ENCODE data around the gene CIAPIN1. TPM values are rescaled to one million over a fixed set of nuclear protein-coding genes. Genes with fewer than 3 reads are reported as not detected.

Gene CIAPIN1
- total and polyA plus RNA-seq, 2 of the 8 experiments (the other 6 are each of a cell fraction or from before 2014, with no cell fraction given), result 76.8 to 83.6 TPM

DNA sequence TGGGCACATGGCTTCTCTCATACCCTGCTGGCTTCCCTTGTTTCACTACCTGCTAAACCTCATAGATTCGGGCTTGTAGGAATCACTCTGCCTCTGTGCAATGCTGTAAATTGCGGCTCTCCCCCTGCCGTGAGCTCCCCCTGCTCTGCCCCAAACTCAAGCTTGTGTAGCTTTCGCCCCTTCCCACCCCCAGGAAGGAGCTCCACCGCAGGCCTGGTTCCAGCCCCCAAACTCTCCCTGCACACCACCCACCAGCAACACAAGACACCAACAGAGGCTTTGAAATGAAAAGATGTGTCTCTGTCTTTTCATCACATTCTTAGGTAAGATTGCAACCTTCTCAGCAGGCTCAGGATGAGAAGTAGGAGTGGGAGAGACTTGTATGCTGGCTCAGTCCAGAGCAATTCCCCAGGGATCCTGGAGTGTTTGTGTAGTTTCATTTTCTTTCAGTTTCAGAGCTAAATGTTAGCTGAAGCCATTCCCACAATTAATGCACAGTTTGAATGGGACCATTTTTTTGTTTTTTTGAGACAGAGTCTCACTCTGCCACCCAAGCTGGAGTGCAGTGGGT is 60.7 kb downstream of the CIAPIN1 start:
- Histone ChIP-seq H4K8ac (ENCODE audit: extremely low read depth, insufficient read depth, low read length) (peak overlapping the region; percentile 17; the same call in 1 of the 2 replicates), H3K79me1 (ENCODE audit: low read depth, low read length) (no peaks in the 10 kb centered on the region), H2BK15ac (ENCODE audit: low read length) (no peak overlapping the region), H3K56ac (replicated peaks; ENCODE audit: insufficient read length, low read depth, low read length) (no peak overlapping the region), H2BK120ac (replicated peaks; ENCODE audit: low read depth, low read length) (no peak overlapping the region), H2BK20ac (ENCODE audit: low read length) (no peak overlapping the region), H2BK12ac (ENCODE audit: low read depth, low read length) (no peak overlapping the region), H3K4me3 (ENCODE audit: extremely low read depth in 1 of 4, insufficient read depth in 2 of 4, low read depth in 3 of 4, low read length in 4 of 4) (no peak overlapping the region), H3K9ac (replicated peaks in 1 of 4; ENCODE audit: extremely low read depth in 1 of 4, low read depth in 3 of 4, low read length in 3 of 4) (no peak overlapping the region), H2BK5ac (ENCODE audit: low read depth, low read length) (no peak overlapping the region), H3K14ac (ENCODE audit: insufficient read length) (no peak overlapping the region), H3K4me1 (replicated peaks in 1 of 4; ENCODE audit: control insufficient read depth in 3 of 4, insufficient read depth in 4 of 4, low read length in 3 of 4) (peaks cover 0 to 2% (median 1%) of the 10 kb centered on the region in 4 experiments; a peak in 1 of 7 replicates), H3K27ac (ENCODE audit: low read depth, low read length) (no peak overlapping the region), H3K27me3 (replicated peaks in 1 of 4; ENCODE audit: control insufficient read depth in 3 of 4, extremely low read depth in 1 of 4, insufficient read depth in 3 of 4, low read length in 3 of 4) (no peaks in the 10 kb centered on the region; a peak in 1 of 7 replicates), H4K5ac (ENCODE audit: insufficient read length, low read depth, low read length) (no peak overlapping the region), H3K4ac (replicated peaks; ENCODE audit: insufficient read length, low read depth, low read length) (peak overlapping the region; percentile 36), H3K18ac (ENCODE audit: extremely low read depth, low read length) (no peak overlapping the region; the same call in 1 of the 2 replicates), H3K4me2 (ENCODE audit: insufficient read depth in 1 of 2, low read depth in 2 of 2, low read length in 2 of 2) (no peak overlapping the region), H4K20me1 (replicated peaks in 1 of 2; ENCODE audit: control insufficient read depth in 1 of 2, insufficient read depth in 2 of 2, low read length in 2 of 2) (peaks cover 0 to 8% of the 10 kb centered on the region in 2 experiments), H3K36me3 (ENCODE audit: control insufficient read depth in 2 of 4, insufficient read depth in 4 of 4, low read length in 3 of 4) (no peaks in the 10 kb centered on the region), H3K79me2 (ENCODE audit: control insufficient read depth in 1 of 2, insufficient read depth in 2 of 2, low read length in 2 of 2) (no peaks in the 10 kb centered on the region), H2AK5ac (ENCODE audit: low read depth, low read length) (no peak overlapping the region), H3K9me3 (ENCODE audit: insufficient read depth in 2 of 2, low read depth in 1 of 2, low read length in 1 of 2) (no peaks in the 10 kb centered on the region), H2AFZ (ENCODE audit: low read length) (peak overlapping the region; percentile 99), H3K23me2 (ENCODE audit: low read depth, low read length) (peaks cover 6% of the 10 kb centered on the region), H3K23ac (ENCODE audit: insufficient read length) (no peak overlapping the region), H4K91ac (replicated peaks; ENCODE audit: insufficient read length, low read length) (no peak overlapping the region)
- WGBS, 2 experiments (ENCODE audit: extremely low coverage in 1 of 2, insufficient coverage in 1 of 2, insufficient read length in 1 of 2, insufficient replicate concordance in 2 of 2, low coverage in 1 of 2, low lambda C conversion rate in 2 of 2, missing lambda C conversion rate in 1 of 2), result 81% methylated on average over 3 of the region's 5 CpGs; no CpG with 5 or more reads in 1 of the 2 experiments
- ChIA-PET POLR2A (ENCODE audit: partially characterized antibody) (interaction anchor here (1.5 kb wide), 1 partner anchor 9 kb away, joined by 5 read pairs; no protein-coding TSS in a partner anchor), CTCF (ENCODE audit: partially characterized antibody) (interaction anchor here (0.7 to 2.4 kb wide), 6 partner anchors 10 to 86 kb away, joined by 3 to 15 read pairs (median 4); partner anchors contain the start of gene CX3CL1)
- no peak for DNase-seq (ENCODE audit: low read depth in 1 of 2, low spot score in 2 of 2)
- FAIRE-seq, result no peak
- no peak for TF ChIP-seq TBP (IDR thresholded peaks at IDR 0.05; ENCODE audit: low read depth, low read length)
- TF ChIP-seq POLR2AphosphoS5 (IDR thresholded peaks at IDR 0.05; ENCODE audit: low read depth, low read length), result no peak
- TF ChIP-seq CTBP2 (IDR thresholded peaks at IDR 0.05; ENCODE audit: borderline replicate concordance, insufficient read depth, insufficient read length, low read length), result no peak
- no peak for TF ChIP-seq TAF1 (IDR thresholded peaks at IDR 0.05; ENCODE audit: low read depth, low read length)
- TF ChIP-seq ASH2L (IDR thresholded peaks at IDR 0.05; ENCODE audit: low read length), result no peak
- no peak for TF ChIP-seq BACH1 (IDR thresholded peaks at IDR 0.05; ENCODE audit: low read length)
- no peak for TF ChIP-seq HDAC6 (IDR thresholded peaks at IDR 0.05; ENCODE audit: low read depth, low read length)
- no peak for TF ChIP-seq RXRA (IDR thresholded peaks at IDR 0.05; ENCODE audit: insufficient read depth, low read depth, low read length)
- no peak for TF ChIP-seq EGR1 (IDR thresholded peaks at IDR 0.05; ENCODE audit: borderline replicate concordance, low read depth, low read length)

Data from H1 (cell line).